Measurements from ENCODE around the gene KCNG4.

KCNG4 gene

DNA sequence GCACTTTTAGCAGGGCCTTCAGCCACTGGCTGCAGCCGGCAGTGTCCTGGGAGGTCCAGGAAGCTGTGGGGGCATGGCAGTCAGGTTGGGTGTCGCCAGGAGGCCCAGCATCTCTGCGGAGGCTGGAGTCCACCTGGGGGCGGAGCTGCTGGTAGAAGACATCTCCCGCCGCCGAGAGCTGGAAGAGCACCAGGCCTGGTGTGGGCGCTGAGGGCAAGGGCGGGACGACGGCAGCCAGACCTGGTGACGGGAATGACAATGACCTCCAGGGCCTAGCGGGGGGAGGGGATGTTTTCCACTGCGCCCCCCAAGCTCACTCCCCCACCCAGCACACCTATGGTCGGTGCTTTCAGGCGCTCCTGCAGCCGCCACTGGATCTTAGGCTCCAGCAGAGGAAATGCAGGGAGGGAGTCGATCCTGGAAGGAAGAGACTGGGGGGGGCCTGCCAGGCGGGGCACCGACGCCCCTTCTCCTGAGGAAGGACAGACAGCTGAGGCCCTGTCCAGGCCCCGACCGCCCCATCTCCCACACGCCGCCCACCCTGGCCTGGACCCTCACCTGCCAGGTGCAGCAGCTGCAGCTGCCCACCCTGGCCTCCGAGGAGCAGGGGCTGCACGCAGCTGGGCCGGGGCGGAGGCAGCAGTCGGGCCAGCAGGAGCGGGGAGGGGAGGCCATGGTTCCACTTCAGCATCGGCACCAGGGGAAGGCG lies 60.0 kb downstream of the KCNG4 start:
- peaks cover 46% of the 10 kb centered on the region for H3K36me3 ChIP-seq (ENCODE audit: control insufficient read depth, insufficient read depth, low read length)
- no peaks in the 10 kb centered on the region for H3K4me1 ChIP-seq (ENCODE audit: control insufficient read depth, insufficient read depth, low read length, poor library complexity, severe bottlenecking)
- no peak overlapping the region for H3K27ac ChIP-seq (ENCODE audit: insufficient read depth, low read length, poor library complexity, severe bottlenecking)
- no peaks in the 10 kb centered on the region for H3K9me3 ChIP-seq (ENCODE audit: control insufficient read depth, low read length)
- no peak for DNase-seq
- H3K27me3 ChIP-seq (replicated peaks; ENCODE audit: control insufficient read depth, insufficient read depth, low read length, poor library complexity, severe bottlenecking) = no peaks in the 10 kb centered on the region
- H3K4me3 ChIP-seq (ENCODE audit: insufficient read depth, low read depth, low read length, poor library complexity, severe bottlenecking) = no peak overlapping the region

GRCh38 chr16:84178892-84179611 lies 60.8 kb downstream of the KCNG4 start:
- H3K4me3 ChIP-seq (ENCODE audit: insufficient read depth, low read depth, low read length, poor library complexity, severe bottlenecking) = no peak overlapping the region
- no peaks in the 10 kb centered on the region for H3K4me1 ChIP-seq (ENCODE audit: control insufficient read depth, insufficient read depth, low read length, poor library complexity, severe bottlenecking)
- no peak for DNase-seq
- H3K36me3 ChIP-seq (ENCODE audit: control insufficient read depth, insufficient read depth, low read length) = peaks cover 46% of the 10 kb centered on the region
- H3K27me3 ChIP-seq (replicated peaks; ENCODE audit: control insufficient read depth, insufficient read depth, low read length, poor library complexity, severe bottlenecking) = no peaks in the 10 kb centered on the region
- no peak overlapping the region for H3K27ac ChIP-seq (ENCODE audit: insufficient read depth, low read length, poor library complexity, severe bottlenecking)
- H3K9me3 ChIP-seq (ENCODE audit: control insufficient read depth, low read length) = no peaks in the 10 kb centered on the region

DNA sequence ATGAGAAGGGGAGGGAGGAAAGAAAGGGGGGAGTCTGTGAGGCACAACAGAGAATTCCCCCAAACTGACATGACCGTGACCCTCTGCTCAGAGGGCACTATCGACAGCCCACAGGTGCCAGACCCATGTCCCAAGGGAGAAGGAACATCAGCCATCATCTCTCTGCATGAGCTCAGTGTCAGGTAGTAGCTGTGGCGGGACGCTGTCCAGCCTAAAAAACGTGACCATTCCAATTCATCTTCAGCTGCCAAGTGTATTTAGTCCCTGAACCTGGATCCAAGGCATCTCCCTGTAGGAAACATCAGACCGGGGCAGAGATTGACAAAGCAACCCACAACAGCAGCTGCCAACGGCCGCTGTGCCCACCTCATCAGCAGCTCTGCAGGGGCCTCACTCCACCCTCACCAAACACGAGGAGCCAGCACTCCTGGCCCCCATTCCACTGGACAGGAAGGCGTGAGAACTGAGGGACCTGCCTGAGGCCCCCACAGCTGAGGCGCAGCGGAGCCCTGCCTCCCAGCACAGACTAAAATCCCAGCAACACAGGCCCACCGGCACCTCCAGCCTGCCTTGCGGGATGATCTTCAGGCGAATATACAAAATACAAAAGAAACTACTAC lies 61.6 kb downstream of the KCNG4 start:
- H3K9me3 ChIP-seq (ENCODE audit: control insufficient read depth, low read length) = no peaks in the 10 kb centered on the region
- H3K27ac ChIP-seq (ENCODE audit: insufficient read depth, low read length, poor library complexity, severe bottlenecking) = no peak overlapping the region
- H3K36me3 ChIP-seq (ENCODE audit: control insufficient read depth, insufficient read depth, low read length) = peaks cover 42% of the 10 kb centered on the region
- no peak for DNase-seq
- H3K4me1 ChIP-seq (ENCODE audit: control insufficient read depth, insufficient read depth, low read length, poor library complexity, severe bottlenecking) = no peaks in the 10 kb centered on the region
- H3K4me3 ChIP-seq (ENCODE audit: insufficient read depth, low read depth, low read length, poor library complexity, severe bottlenecking) = no peak overlapping the region
- no peaks in the 10 kb centered on the region for H3K27me3 ChIP-seq (replicated peaks; ENCODE audit: control insufficient read depth, insufficient read depth, low read length, poor library complexity, severe bottlenecking)

- H3K27me3 ChIP-seq (replicated peaks; ENCODE audit: control insufficient read depth, insufficient read depth, low read length, poor library complexity, severe bottlenecking) = no peaks in the 10 kb centered on the region
- no peaks in the 10 kb centered on the region for H3K9me3 ChIP-seq (ENCODE audit: control insufficient read depth, low read length)
- H3K4me1 ChIP-seq (ENCODE audit: control insufficient read depth, insufficient read depth, low read length, poor library complexity, severe bottlenecking) = no peaks in the 10 kb centered on the region
- no peak for DNase-seq
- no peak overlapping the region for H3K4me3 ChIP-seq (ENCODE audit: insufficient read depth, low read depth, low read length, poor library complexity, severe bottlenecking)
- H3K27ac ChIP-seq (ENCODE audit: insufficient read depth, low read length, poor library complexity, severe bottlenecking) = no peak overlapping the region
- H3K36me3 ChIP-seq (ENCODE audit: control insufficient read depth, insufficient read depth, low read length) = peaks cover 37% of the 10 kb centered on the region
These were observed 62.1 kb downstream of the KCNG4 start for GRCh38 chr16:84177741-84178073.

DNA sequence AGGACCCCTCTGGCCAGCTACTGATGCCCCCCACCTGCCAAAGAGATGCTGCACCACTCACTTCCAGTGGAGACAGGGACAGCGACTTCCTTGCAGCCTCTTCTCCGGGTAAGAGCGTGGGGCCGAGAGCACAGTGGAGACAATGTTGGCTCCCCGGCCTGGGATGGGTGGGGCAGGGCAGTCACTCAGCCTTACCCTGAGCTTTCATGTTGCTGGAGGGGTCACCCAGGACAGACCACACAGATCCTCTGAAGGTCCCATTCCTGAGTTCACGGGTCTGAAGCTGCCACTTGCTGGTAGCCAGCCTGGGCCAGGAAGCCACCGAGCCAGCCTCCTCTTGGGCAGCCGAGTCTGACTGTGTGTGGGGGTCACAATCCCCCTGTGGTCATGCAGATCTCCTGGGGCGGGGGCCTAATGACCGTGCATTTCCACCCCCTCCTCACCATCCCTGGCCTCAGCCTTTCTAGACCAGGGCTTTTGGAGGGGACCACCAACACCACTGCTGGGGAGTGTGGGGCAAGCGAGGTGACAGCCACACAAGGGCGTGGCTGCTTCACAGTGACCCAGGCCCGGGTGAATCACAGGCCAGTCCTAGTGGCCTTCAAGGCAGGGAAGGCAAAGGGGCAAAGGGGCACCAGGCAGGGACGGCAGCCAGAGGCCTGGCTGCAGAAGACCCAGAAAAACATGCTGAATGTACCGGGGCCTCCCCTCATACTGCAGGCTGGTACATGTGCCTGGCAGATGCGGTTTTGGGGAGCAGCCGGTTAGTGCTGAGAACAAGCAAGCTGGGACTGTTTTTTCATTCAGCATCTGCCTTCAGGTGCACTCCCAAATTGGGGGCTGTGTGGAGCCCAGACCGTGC lies 63.4 kb downstream of the KCNG4 start:
- peaks cover 24% of the 10 kb centered on the region for H3K36me3 ChIP-seq (ENCODE audit: control insufficient read depth, insufficient read depth, low read length)
- H3K9me3 ChIP-seq (ENCODE audit: control insufficient read depth, low read length) = no peaks in the 10 kb centered on the region
- DNase-seq = no peak
- no peak overlapping the region for H3K4me3 ChIP-seq (ENCODE audit: insufficient read depth, low read depth, low read length, poor library complexity, severe bottlenecking)
- no peaks in the 10 kb centered on the region for H3K27me3 ChIP-seq (replicated peaks; ENCODE audit: control insufficient read depth, insufficient read depth, low read length, poor library complexity, severe bottlenecking)
- no peak overlapping the region for H3K27ac ChIP-seq (ENCODE audit: insufficient read depth, low read length, poor library complexity, severe bottlenecking)
- H3K4me1 ChIP-seq (ENCODE audit: control insufficient read depth, insufficient read depth, low read length, poor library complexity, severe bottlenecking) = no peaks in the 10 kb centered on the region

DNA sequence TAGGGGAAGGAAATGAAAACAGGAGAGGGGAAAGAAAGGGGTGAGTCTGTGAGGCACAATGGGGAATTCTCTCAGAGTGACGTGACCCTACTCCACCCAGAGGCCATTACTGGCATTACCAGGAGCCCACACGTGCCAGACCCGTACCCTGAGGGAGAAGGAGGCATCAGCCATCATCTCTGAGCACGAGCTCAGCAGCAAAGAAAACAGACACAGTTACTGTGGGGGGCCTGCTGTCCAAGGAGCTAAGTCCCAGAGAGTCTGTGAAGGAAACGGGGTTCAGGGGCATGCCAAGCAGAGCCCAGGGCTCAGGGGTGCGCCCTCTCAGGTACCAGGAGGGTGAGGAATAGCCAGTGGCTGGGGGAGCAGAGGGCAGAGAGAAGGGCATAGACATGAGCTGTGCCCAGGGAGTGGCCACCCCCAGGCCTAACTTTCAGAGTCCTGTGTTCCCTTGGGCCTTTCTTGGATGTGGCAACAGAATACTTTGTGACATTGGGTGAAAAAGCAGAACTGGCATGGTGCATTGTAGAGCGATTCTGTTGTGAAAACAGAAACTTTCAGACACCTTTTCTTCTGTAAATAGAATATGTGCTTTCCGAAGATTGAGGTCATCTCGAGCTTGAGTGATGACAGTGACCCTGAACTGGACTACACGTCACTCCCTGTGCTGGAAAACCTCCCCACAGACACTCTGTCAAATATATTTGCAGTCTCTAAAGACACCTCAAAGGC lies 64.3 kb downstream of the KCNG4 start:
- Histone ChIP-seq H3K27me3 (replicated peaks; ENCODE audit: control insufficient read depth, insufficient read depth, low read length, poor library complexity, severe bottlenecking) (no peaks in the 10 kb centered on the region), H3K9me3 (ENCODE audit: control insufficient read depth, low read length) (no peaks in the 10 kb centered on the region), H3K4me3 (ENCODE audit: insufficient read depth, low read depth, low read length, poor library complexity, severe bottlenecking) (no peak overlapping the region), H3K36me3 (ENCODE audit: control insufficient read depth, insufficient read depth, low read length) (peaks cover 16% of the 10 kb centered on the region), H3K27ac (ENCODE audit: insufficient read depth, low read length, poor library complexity, severe bottlenecking) (no peak overlapping the region), H3K4me1 (ENCODE audit: control insufficient read depth, insufficient read depth, low read length, poor library complexity, severe bottlenecking) (no peaks in the 10 kb centered on the region)
- peak in 2 of 3 donors; percentile 23 to 28 for DNase-seq

- Histone ChIP-seq H3K4me1 (ENCODE audit: control insufficient read depth, insufficient read depth, low read length, poor library complexity, severe bottlenecking) (no peaks in the 10 kb centered on the region), H3K36me3 (ENCODE audit: control insufficient read depth, insufficient read depth, low read length) (peaks cover 9% of the 10 kb centered on the region), H3K4me3 (ENCODE audit: insufficient read depth, low read depth, low read length, poor library complexity, severe bottlenecking) (no peak overlapping the region), H3K27me3 (replicated peaks; ENCODE audit: control insufficient read depth, insufficient read depth, low read length, poor library complexity, severe bottlenecking) (no peaks in the 10 kb centered on the region), H3K9me3 (ENCODE audit: control insufficient read depth, low read length) (no peaks in the 10 kb centered on the region), H3K27ac (ENCODE audit: insufficient read depth, low read length, poor library complexity, severe bottlenecking) (no peak overlapping the region)
- no peak for DNase-seq
These were observed 65.4 kb downstream of the KCNG4 start for GRCh38 chr16:84174396-84174795.

DNA sequence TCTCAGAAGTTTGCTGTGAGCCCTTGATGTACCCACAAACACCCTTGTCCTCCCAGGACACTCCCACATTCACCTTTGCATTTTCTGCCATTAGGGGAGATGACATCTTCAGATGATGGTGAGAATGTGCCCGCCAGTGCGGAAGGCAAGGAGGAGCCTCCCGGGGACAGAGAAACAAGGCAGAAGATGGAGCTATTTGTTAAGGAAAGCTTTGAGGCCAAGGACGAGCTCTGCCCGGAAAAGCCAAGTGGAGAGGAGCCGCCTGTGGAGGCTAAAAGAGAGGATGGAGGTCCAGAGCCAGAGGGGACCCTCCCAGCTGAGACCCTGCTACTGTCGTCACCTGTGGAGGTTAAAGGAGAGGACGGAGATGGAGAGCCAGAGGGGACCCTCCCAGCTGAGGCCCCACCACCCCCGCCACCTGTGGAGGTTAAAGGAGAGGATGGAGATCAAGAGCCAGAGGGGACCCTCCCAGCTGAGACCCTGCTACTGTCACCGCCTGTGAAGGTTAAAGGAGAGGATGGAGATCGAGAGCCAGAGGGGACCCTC lies 70.0 kb downstream of the KCNG4 start:
- Histone ChIP-seq H3K27me3 (replicated peaks; ENCODE audit: control insufficient read depth, insufficient read depth, low read length, poor library complexity, severe bottlenecking) (no peaks in the 10 kb centered on the region), H3K4me1 (ENCODE audit: control insufficient read depth, insufficient read depth, low read length, poor library complexity, severe bottlenecking) (no peaks in the 10 kb centered on the region), H3K36me3 (ENCODE audit: control insufficient read depth, insufficient read depth, low read length) (no peaks in the 10 kb centered on the region), H3K9me3 (ENCODE audit: control insufficient read depth, low read length) (no peaks in the 10 kb centered on the region), H3K4me3 (ENCODE audit: insufficient read depth, low read depth, low read length, poor library complexity, severe bottlenecking) (no peak overlapping the region), H3K27ac (ENCODE audit: insufficient read depth, low read length, poor library complexity, severe bottlenecking) (no peak overlapping the region)
- no peak for DNase-seq
